Colonic mucosa (tissue), 4 donors: ENCODE measurements around the gene PRDM15. TPM values are rescaled to one million over a fixed set of nuclear protein-coding genes. Genes with fewer than 3 reads are reported as not detected.

Source experiments
- DNase-seq: peaks from one replicate; pipeline ENCODE4 v3.0.0-alpha.2; 2020
- H3K27ac ChIP-seq: fragments of 200-600 bp; one replicate; pipeline ENCODE4 v1.8.0; 2021
- H3K27me3 ChIP-seq: fragments of 200-600 bp; one replicate; pipeline ENCODE4 v1.8.0; 2021
- H3K36me3 ChIP-seq: fragments of 200-600 bp; one replicate; pipeline ENCODE4 v1.8.0; 2021
- H3K4me1 ChIP-seq: fragments of 200-600 bp; one replicate; pipeline ENCODE4 v1.8.0; 2021; ENCODE audit warnings: mild to moderate bottlenecking
- H3K4me3 ChIP-seq: fragments of 200-600 bp; one replicate; pipeline ENCODE4 v1.8.0; 2021
- H3K9ac ChIP-seq, 2 donors: one replicate each; pipeline ENCODE4 v1.7.0; 2013; ENCODE audit warnings: control low read depth in 2 of 2, low read depth in 2 of 2, low read length in 2 of 2
- H3K9me3 ChIP-seq: fragments of 200-600 bp; one replicate; pipeline ENCODE4 v1.8.0; 2021
- CTCF ChIP-seq: fragments of 200-600 bp; IDR thresholded peaks from one replicate; pipeline ENCODE4 v1.8.0; 2022; ENCODE audit warnings: antibody characterized with exemption, mild to moderate bottlenecking
- intact Hi-C: fragments of 100-400 bp; cut with DNase I; formaldehyde crosslinking; loops from one replicate; pipeline ENCODE4 v1.14.1; 2022
- total RNA-seq, 2 donors: library from RNA; stranded (reverse); fragmentation: NEBNext Ultra II Directional in 1 of 2; extraction: Animal tissue kit (Norgen Biotek cat#: 25700) in 1 of 2; gene quantifications; one replicate each; pipeline ENCODE4 v1.2.1, GENCODE V29; 2021
- donor health status: healthy.
- donor health status: DM: no; HTN: no; CAD: no.
- donor health status: DM: no; HTN: no; CAD: no.

PRDM15 gene
- total RNA-seq, 2 donors from 2014 or later: 3.2 to 6.3 TPM

GRCh38 chr21:41873426-41873825 lies 5.7 kb downstream of the PRDM15 start:
- TF ChIP-seq CTCF: no peak
- intact Hi-C loops: no loop called here
- H3K4me1 ChIP-seq: no peaks in the 10 kb centered on the region

GRCh38 chr21:41873005-41873404 lies 6.1 kb downstream of the PRDM15 start:
- no peak for DNase-seq
- Histone ChIP-seq H3K9me3 (no peaks in the 10 kb centered on the region), H3K36me3 (no peaks in the 10 kb centered on the region), H3K4me3 (no peak overlapping the region), H3K27ac (no peak overlapping the region), H3K9ac (no peak overlapping the region), H3K4me1 (no peaks in the 10 kb centered on the region), H3K27me3 (no peaks in the 10 kb centered on the region)
- intact Hi-C loops: no loop called here
- no peak for TF ChIP-seq CTCF

More at GRCh38 chr21:41873426-41873825, 5.7 kb downstream of the PRDM15 start:
- Histone ChIP-seq H3K9me3 (no peaks in the 10 kb centered on the region), H3K27ac (no peak overlapping the region), H3K36me3 (no peaks in the 10 kb centered on the region), H3K27me3 (no peaks in the 10 kb centered on the region), H3K9ac (no peak overlapping the region), H3K4me3 (no peak overlapping the region)
- DNase-seq: no peak

- Histone ChIP-seq H3K36me3 (no peaks in the 10 kb centered on the region), H3K9ac (no peak overlapping the region), H3K27me3 (no peaks in the 10 kb centered on the region), H3K4me3 (no peak overlapping the region), H3K4me1 (no peaks in the 10 kb centered on the region), H3K9me3 (no peaks in the 10 kb centered on the region), H3K27ac (no peak overlapping the region)
- no peak for TF ChIP-seq CTCF
- intact Hi-C loops: no loop called here
- DNase-seq: no peak
Measured at GRCh38 chr21:41871293-41872030, 7.7 kb downstream of the PRDM15 start.

- no peaks in the 10 kb centered on the region for H3K27me3 ChIP-seq
- H3K27ac ChIP-seq: no peak overlapping the region
- intact Hi-C loops: no loop called here
- H3K36me3 ChIP-seq: no peaks in the 10 kb centered on the region
- no peak for DNase-seq
- H3K4me3 ChIP-seq: no peak overlapping the region
- TF ChIP-seq CTCF: no peak
- no peaks in the 10 kb centered on the region for H3K4me1 ChIP-seq
- no peaks in the 10 kb centered on the region for H3K9me3 ChIP-seq
- no peak overlapping the region for H3K9ac ChIP-seq
Measured at GRCh38 chr21:41869771-41870170, 9.4 kb downstream of the PRDM15 start.

GRCh38 chr21:41868062-41868710 lies 11.0 kb downstream of the PRDM15 start:
- Histone ChIP-seq H3K9me3 (no peaks in the 10 kb centered on the region), H3K27me3 (no peaks in the 10 kb centered on the region), H3K27ac (no peak overlapping the region), H3K9ac (no peak overlapping the region), H3K4me1 (no peaks in the 10 kb centered on the region), H3K4me3 (no peak overlapping the region), H3K36me3 (no peaks in the 10 kb centered on the region)
- TF ChIP-seq CTCF: no peak
- intact Hi-C loops: no loop called here
- no peak for DNase-seq
